Transverse colon (tissue), 4 donors: ENCODE data around the gene IL22RA1. TPM values are rescaled to one million over a fixed set of nuclear protein-coding genes. Genes with fewer than 3 reads are reported as not detected.

Experiments
- DNase-seq: peaks from one replicate; pipeline ENCODE4 v3.0.0-alpha.2; 2019
- H3K27ac ChIP-seq, 4 donors: fragments of 200-600 bp; sonication (generic); 2 replicates each; pipeline ENCODE4 v1.5.1; 2016 to 2018; ENCODE audit warnings: inconsistent platforms in 4 of 4
- H3K27me3 ChIP-seq: fragments of 200-600 bp; sonication (generic); 2 replicates; pipeline ENCODE4 v1.5.1; 2017; ENCODE audit warnings: inconsistent platforms
- H3K36me3 ChIP-seq, 4 donors: fragments of 200-600 bp; sonication (generic); 2 replicates each; pipeline ENCODE4 v1.5.1; 2017 to 2019; ENCODE audit warnings: inconsistent platforms in 4 of 4
- H3K4me1 ChIP-seq, 4 donors: fragments of 200-600 bp; sonication (generic); 2 replicates each; pipeline ENCODE4 v1.5.1; 2017 to 2020; ENCODE audit warnings: inconsistent platforms in 4 of 4
- H3K4me3 ChIP-seq, 4 donors: fragments of 200-600 bp; sonication (generic); 1 replicate in 1 of 4; 2 replicates in 3 of 4; pipeline versions ENCODE4 v1.5.1 to v1.6.1; 2017 to 2019; ENCODE audit warnings: inconsistent platforms in 4 of 4
- H3K9me3 ChIP-seq, 2 donors: fragments of 200-600 bp; sonication (generic); 2 replicates each; pipeline ENCODE4 v1.5.1; 2017 to 2019; ENCODE audit warnings: inconsistent platforms in 2 of 2
- CTCF ChIP-seq, 5 experiments: fragments of 200-600 bp in 3 of 5; fragments of 450-650 bp in 2 of 5; sonication (generic) in 3 of 5; IDR thresholded peaks; 1 replicate in 2 of 5; 2 replicates in 3 of 5; pipeline ENCODE4 v1.5.1; 2016 to 2017; ENCODE audit warnings: antibody characterized with exemption in 5 of 5, inconsistent platforms in 3 of 5, mild to moderate bottlenecking in 2 of 5, moderate library complexity in 1 of 5
- EP300 ChIP-seq: sonication (generic); formaldehyde crosslinking; IDR thresholded peaks from one replicate; pipeline ENCODE4 v1.6.1; 2017; ENCODE audit warnings: antibody characterized with exemption, low read depth
- POLR2A ChIP-seq: fragments of 450-650 bp; IDR thresholded peaks from one replicate; pipeline ENCODE4 v1.6.1; 2016; ENCODE audit warnings: antibody characterized with exemption, mild to moderate bottlenecking, moderate library complexity
- POLR2AphosphoS5 ChIP-seq, 3 donors: sonication (generic); formaldehyde crosslinking; IDR thresholded peaks; one replicate each; pipeline ENCODE4 v1.6.1; 2016; ENCODE audit warnings: antibody characterized with exemption in 3 of 3
- WGBS, 2 donors: methylation state at CpG; one replicate each; pipeline ENCODE4 v1.1.5; 2018; ENCODE audit warnings: low coverage in 1 of 2; 5-methylcytosine and 5-hydroxymethylcytosine counted together
- in situ Hi-C, 4 donors: fragments of 200-750 bp; cut with MboI; loops; one replicate each; pipeline versions ENCODE4 v1.15.0 to v1.15.1; 2017; ENCODE audit warnings: low sequenced_read_pairs in 3 of 4, low pct_ligation_motif_present in 1 of 4, low pct_unique_long_range_greater_than_20kb in 1 of 4
- intact Hi-C: fragments of 100-400 bp; cut with DNase I; formaldehyde crosslinking; loops from one replicate; pipeline ENCODE4 v1.15.1; 2023; ENCODE audit warnings: low total_unique reads
- total RNA-seq, 4 donors: library from RNA; depleted of rRNA; stranded (reverse); fragments of >200 nt; gene quantifications; one replicate each; pipeline ENCODE4 v1.1.0, GENCODE V29; 2016

The IL22RA1 gene
- total RNA-seq, 4 donors from 2014 or later, result 4.4 to 29.2 (median 27.3) TPM

DNA sequence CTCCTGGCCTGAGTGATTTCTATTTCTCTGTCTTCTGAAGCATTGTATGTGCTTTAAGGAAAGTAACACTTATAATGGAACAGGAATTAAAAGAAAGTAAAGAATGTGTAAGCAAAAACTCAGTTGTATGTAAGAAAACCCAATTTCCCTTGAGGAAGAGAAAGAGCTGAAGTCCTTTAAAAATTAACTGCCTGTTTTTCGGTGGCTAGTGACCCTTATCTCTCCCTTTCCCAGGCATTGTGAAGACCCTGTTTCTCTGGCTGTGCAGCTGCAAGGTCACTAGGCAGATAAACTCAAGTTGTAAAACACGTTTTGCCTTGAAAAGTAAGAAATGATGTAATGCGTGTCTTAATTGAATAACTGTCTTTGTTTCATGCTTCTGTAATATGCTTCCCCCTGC lies 39.5 kb downstream of the IL22RA1 start:
- no peaks in the 10 kb centered on the region for H3K9me3 ChIP-seq
- H3K4me1 ChIP-seq, result peaks cover 0 to 6% (median 4%) of the 10 kb centered on the region in 4 donors
- no peak for DNase-seq
- in situ Hi-C loops (no loop called here), intact Hi-C loops (no loop called here)
- no peaks in the 10 kb centered on the region for H3K36me3 ChIP-seq
- TF ChIP-seq CTCF (IDR thresholded peaks at IDR 0.05) (no peak), EP300 (no peak), POLR2AphosphoS5 (IDR thresholded peaks at IDR 0.05) (no peak), POLR2A (no peak)
- no peak overlapping the region for H3K4me3 ChIP-seq
- no peaks in the 10 kb centered on the region for H3K27me3 ChIP-seq
- 55 to 58% methylated on average over 2 to 3 of the region's 3 CpGs for WGBS, 2 donors
- no peak overlapping the region for H3K27ac ChIP-seq

GRCh38 chr1:24102961-24103360 lies 40.0 kb downstream of the IL22RA1 start:
- peaks cover 0 to 2% (median under 1%) of the 10 kb centered on the region in 4 donors for H3K4me1 ChIP-seq
- in situ Hi-C loops, result no loop called here
- no peak overlapping the region for H3K4me3 ChIP-seq
- H3K9me3 ChIP-seq, result no peaks in the 10 kb centered on the region
- no peak overlapping the region for H3K27ac ChIP-seq
- DNase-seq, result no peak
- WGBS, 2 donors, result 89% methylated on average over 8 of the region's 8 CpGs; no CpG with 5 or more reads in 1 of the 2 donors
- no peaks in the 10 kb centered on the region for H3K27me3 ChIP-seq
- H3K36me3 ChIP-seq, result no peaks in the 10 kb centered on the region
- TF ChIP-seq POLR2AphosphoS5 (IDR thresholded peaks at IDR 0.05) (no peak), EP300 (no peak), CTCF (IDR thresholded peaks at IDR 0.05) (no peak), POLR2A (no peak)
- intact Hi-C loops, result no loop called here

GRCh38 chr1:24101796-24102586 lies 40.9 kb downstream of the IL22RA1 start:
- TF ChIP-seq POLR2AphosphoS5 (IDR thresholded peaks at IDR 0.05) (no peak), POLR2A (no peak), EP300 (no peak), CTCF (IDR thresholded peaks at IDR 0.05) (no peak)
- Histone ChIP-seq H3K4me1 (no peaks in the 10 kb centered on the region), H3K4me3 (no peak overlapping the region), H3K27ac (no peak overlapping the region), H3K9me3 (no peaks in the 10 kb centered on the region), H3K36me3 (no peaks in the 10 kb centered on the region), H3K27me3 (no peaks in the 10 kb centered on the region)
- DNase-seq, result no peak
- intact Hi-C loops (no loop called here), in situ Hi-C loops (no loop called here)
- 57 to 100% methylated on average over 2 to 8 of the region's 9 CpGs for WGBS, 2 donors

DNA sequence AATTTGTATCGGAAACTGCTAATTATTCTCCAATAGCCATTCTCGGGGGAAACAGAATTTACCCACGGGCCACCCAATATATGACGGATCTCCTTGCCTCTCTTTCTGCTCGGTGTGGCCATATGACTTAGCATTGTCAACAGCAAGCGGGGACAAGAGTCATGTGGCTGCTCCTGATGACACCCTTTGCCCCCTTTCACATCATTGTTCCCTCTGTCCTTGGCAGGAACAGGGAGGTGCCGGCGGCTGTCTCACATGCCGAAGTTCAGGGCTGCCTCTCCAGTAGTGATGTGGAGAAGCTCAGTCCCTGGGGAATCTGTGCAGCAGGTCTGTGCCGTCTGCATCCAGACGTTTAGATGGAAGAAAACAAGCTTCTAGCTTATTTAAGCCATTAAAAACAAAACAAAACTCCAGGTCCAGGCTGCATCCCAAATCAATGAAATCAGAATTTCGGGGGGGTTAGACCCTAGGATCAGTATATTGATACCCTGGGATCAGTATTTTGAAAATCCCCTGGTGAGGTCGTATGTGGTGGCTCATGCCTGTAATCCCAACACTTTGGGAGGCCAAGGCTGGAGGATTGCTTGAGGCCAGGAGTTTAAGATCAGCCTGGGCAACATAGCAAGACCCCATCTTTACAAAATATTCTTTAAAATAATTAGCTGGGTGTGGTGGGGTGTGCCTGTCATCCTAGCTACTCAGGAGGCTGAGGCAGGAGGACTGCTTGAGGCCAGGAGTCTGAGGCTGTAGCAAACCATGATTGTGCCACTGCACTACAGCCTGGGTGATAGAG lies 41.8 kb downstream of the IL22RA1 start:
- no peaks in the 10 kb centered on the region for H3K27me3 ChIP-seq
- H3K4me1 ChIP-seq, result no peaks in the 10 kb centered on the region
- H3K27ac ChIP-seq, result no peak overlapping the region
- in situ Hi-C loops, result no loop called here
- no peak for DNase-seq
- 68 to 84% methylated on average over 5 to 13 of the region's 13 CpGs for WGBS, 2 donors
- H3K9me3 ChIP-seq, result no peaks in the 10 kb centered on the region
- TF ChIP-seq POLR2AphosphoS5 (IDR thresholded peaks at IDR 0.05), result no peak
- no peak for TF ChIP-seq CTCF (IDR thresholded peaks at IDR 0.05)
- TF ChIP-seq POLR2A, result no peak
- TF ChIP-seq EP300, result no peak
- no peak overlapping the region for H3K4me3 ChIP-seq
- intact Hi-C loops, result no loop called here
- H3K36me3 ChIP-seq, result no peaks in the 10 kb centered on the region
